ENCODE data around the gene ABO. TPM values are rescaled to one million over a fixed set of nuclear protein-coding genes. Genes with fewer than 3 reads are reported as not detected.
"Not testable (repeated sequence)": the region's sequence is repeated elsewhere in the genome, so short reads cannot be mapped to it uniquely, and the experiment has no call there.

Gene ABO
- total RNA-seq, 6 experiments from 2014 or later: not detected

GRCh38 chr9:133207540-133208170, 67.3 kb downstream of the ABO start:
- H3K4me3 Mint-ChIP-seq: no peak overlapping the region
- H3K27ac Mint-ChIP-seq: no peak overlapping the region
- TF ChIP-seq, protein P1, sequence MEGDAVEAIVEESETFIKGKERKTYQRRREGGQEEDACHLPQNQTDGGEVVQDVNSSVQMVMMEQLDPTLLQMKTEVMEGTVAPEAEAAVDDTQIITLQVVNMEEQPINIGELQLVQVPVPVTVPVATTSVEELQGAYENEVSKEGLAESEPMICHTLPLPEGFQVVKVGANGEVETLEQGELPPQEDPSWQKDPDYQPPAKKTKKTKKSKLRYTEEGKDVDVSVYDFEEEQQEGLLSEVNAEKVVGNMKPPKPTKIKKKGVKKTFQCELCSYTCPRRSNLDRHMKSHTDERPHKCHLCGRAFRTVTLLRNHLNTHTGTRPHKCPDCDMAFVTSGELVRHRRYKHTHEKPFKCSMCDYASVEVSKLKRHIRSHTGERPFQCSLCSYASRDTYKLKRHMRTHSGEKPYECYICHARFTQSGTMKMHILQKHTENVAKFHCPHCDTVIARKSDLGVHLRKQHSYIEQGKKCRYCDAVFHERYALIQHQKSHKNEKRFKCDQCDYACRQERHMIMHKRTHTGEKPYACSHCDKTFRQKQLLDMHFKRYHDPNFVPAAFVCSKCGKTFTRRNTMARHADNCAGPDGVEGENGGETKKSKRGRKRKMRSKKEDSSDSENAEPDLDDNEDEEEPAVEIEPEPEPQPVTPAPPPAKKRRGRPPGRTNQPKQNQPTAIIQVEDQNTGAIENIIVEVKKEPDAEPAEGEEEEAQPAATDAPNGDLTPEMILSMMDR (IDR thresholded peaks at IDR 0.05): no peak
- H3K36me3 Mint-ChIP-seq (ENCODE audit: low read depth): no peaks in the 10 kb centered on the region
- DNase-seq: no peak
- H3K4me1 Mint-ChIP-seq (ENCODE audit: low read depth): no peaks in the 10 kb centered on the region
- H3K27me3 Mint-ChIP-seq (ENCODE audit: insufficient read depth): peaks cover 22% of the 10 kb centered on the region
- no peaks in the 10 kb centered on the region for H3K9me3 Mint-ChIP-seq

DNA sequence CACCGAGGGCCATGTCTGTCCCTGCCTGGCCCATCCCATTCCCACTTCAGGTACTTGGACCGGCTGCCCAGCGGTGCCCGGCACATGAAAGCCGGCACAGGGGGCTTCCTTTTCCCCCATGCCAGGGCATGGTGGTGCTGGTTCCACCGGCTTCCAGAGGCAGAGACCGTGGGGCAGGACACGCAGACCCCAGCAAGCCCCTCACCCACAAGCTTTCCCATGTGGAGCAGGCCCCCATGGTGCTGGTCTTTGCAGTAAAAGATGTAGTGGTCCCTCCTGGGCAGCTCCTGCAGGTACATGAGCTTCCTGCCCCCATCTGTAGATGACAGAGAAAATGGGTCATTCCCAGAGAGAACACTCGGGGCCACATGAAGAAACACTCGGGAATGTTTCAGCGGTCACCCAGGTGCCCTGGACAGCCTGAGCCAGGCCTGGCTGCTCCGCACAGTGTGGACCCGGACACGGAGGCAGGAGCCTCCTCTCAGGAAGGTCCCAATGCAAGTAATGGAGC, 67.9 kb downstream of the ABO start:
- H3K36me3 Mint-ChIP-seq (ENCODE audit: low read depth): no peaks in the 10 kb centered on the region

GRCh38 chr9:133205996-133206931, 68.7 kb downstream of the ABO start:
- H3K27me3 Mint-ChIP-seq (ENCODE audit: insufficient read depth): peaks cover 30% of the 10 kb centered on the region
- H3K4me1 Mint-ChIP-seq (ENCODE audit: low read depth): no peaks in the 10 kb centered on the region
- H3K4me3 Mint-ChIP-seq: no peak overlapping the region
- no peaks in the 10 kb centered on the region for H3K36me3 Mint-ChIP-seq (ENCODE audit: low read depth)
- no peak overlapping the region for H3K27ac Mint-ChIP-seq
- H3K9me3 Mint-ChIP-seq: no peaks in the 10 kb centered on the region
- no peak for DNase-seq
- TF ChIP-seq, protein P1 (IDR thresholded peaks at IDR 0.05): no peak

More for the DNA sequence above, 67.9 kb downstream of the ABO start:
- no peak overlapping the region for H3K4me3 Mint-ChIP-seq
- TF ChIP-seq, protein P1 (IDR thresholded peaks at IDR 0.05): no peak
- no peaks in the 10 kb centered on the region for H3K4me1 Mint-ChIP-seq (ENCODE audit: low read depth)
- H3K27me3 Mint-ChIP-seq (ENCODE audit: insufficient read depth): peaks cover 24% of the 10 kb centered on the region
- DNase-seq: no peak
- H3K27ac Mint-ChIP-seq: no peak overlapping the region
- no peaks in the 10 kb centered on the region for H3K9me3 Mint-ChIP-seq

DNA sequence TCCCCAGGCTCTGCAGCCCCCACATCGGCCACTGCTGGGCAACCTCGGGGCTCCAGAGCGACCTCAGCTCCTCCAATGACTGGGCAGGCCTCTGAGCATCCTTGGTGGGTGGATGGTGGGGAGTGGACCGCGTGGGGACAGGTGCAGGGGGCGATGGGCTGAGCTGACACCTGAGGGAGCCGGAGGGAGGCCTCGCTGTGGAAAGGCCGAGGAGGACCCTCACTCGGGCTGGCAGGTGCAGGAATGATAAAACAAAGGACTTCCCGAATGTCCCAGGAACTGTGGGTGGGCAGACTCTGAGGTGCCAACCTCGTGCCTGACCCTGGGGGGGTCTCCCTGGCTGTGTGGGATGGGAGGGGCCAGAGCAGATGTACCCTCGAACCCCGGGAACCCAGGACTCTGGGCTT, 69.5 kb downstream of the ABO start:
- H3K4me1 Mint-ChIP-seq (ENCODE audit: low read depth); DNase-seq; H3K36me3 Mint-ChIP-seq (ENCODE audit: low read depth); H3K9me3 Mint-ChIP-seq; H3K27ac Mint-ChIP-seq; H3K4me3 Mint-ChIP-seq: not testable (repeated sequence)
- peaks cover 37% of the 10 kb centered on the region for H3K27me3 Mint-ChIP-seq (ENCODE audit: insufficient read depth)

Other genes with a start within 250 kb of the ABO start
- 10 to 100 TPM; 34.5 to 40.2 (median 38.4) TPM for gene GTF3C5, start 244.2 kb downstream of the ABO start, total RNA-seq (2021; fragmentation: NEBNext Ultra II Directional; extraction: Animal tissue kit (Norgen Biotek cat#: 25700))
- gene CEL, start 213.2 kb downstream of the ABO start, total RNA-seq (2021; fragmentation: NEBNext Ultra II Directional; extraction: Animal tissue kit (Norgen Biotek cat#: 25700)): under 1 TPM; 0.25 to 0.60 (median 0.43) TPM
- 10 to 100 TPM; 12.1 to 15.8 (median 14.8) TPM for gene RALGDS, start 154.0 kb downstream of the ABO start, total RNA-seq (2021; fragmentation: NEBNext Ultra II Directional; extraction: Animal tissue kit (Norgen Biotek cat#: 25700))
- 1 to 10 TPM; 1.1 to 2.8 (median 1.7) TPM for gene GBGT1, start 111.3 kb downstream of the ABO start, total RNA-seq (2021; fragmentation: NEBNext Ultra II Directional; extraction: Animal tissue kit (Norgen Biotek cat#: 25700))
- not detected for gene OBP2B, start 66.0 kb downstream of the ABO start, total RNA-seq (2021; fragmentation: NEBNext Ultra II Directional; extraction: Animal tissue kit (Norgen Biotek cat#: 25700))
- 10 to 100 TPM; 11.2 to 19.3 (median 13.5) TPM for gene SURF6, start 61.0 kb upstream of the ABO start, total RNA-seq (2021; fragmentation: NEBNext Ultra II Directional; extraction: Animal tissue kit (Norgen Biotek cat#: 25700))
- gene MED22, start 72.9 kb upstream of the ABO start, total RNA-seq (2021; fragmentation: NEBNext Ultra II Directional; extraction: Animal tissue kit (Norgen Biotek cat#: 25700)): 10 to 100 TPM; 17.9 to 22.3 (median 20.8) TPM
- gene RPL7A, start 73.0 kb upstream of the ABO start, total RNA-seq (2021; fragmentation: NEBNext Ultra II Directional; extraction: Animal tissue kit (Norgen Biotek cat#: 25700)): 1,000 to 10,000 TPM; 2,011 to 2,156 (median 2,046) TPM
- gene SURF1, start 81.3 kb upstream of the ABO start, total RNA-seq (2021; fragmentation: NEBNext Ultra II Directional; extraction: Animal tissue kit (Norgen Biotek cat#: 25700)): 10 to 100 TPM; 25.3 to 29.1 (median 26.8) TPM
- gene SURF2, start 81.3 kb upstream of the ABO start, total RNA-seq (2021; fragmentation: NEBNext Ultra II Directional; extraction: Animal tissue kit (Norgen Biotek cat#: 25700)): 10 to 100 TPM; 16.6 to 20.9 (median 18.2) TPM
- gene SURF4, start 100.9 kb upstream of the ABO start, total RNA-seq (2021; fragmentation: NEBNext Ultra II Directional; extraction: Animal tissue kit (Norgen Biotek cat#: 25700)): 100 to 1,000 TPM; 406 to 474 (median 417) TPM
- 1 to 10 TPM in 2 of 6 experiments, under 1 TPM in 4; 0.46 to 1.4 (median 0.68) TPM for gene STKLD1, start 101.2 kb upstream of the ABO start, total RNA-seq (2021; fragmentation: NEBNext Ultra II Directional; extraction: Animal tissue kit (Norgen Biotek cat#: 25700))
- gene REXO4, start 142.8 kb upstream of the ABO start, total RNA-seq (2021; fragmentation: NEBNext Ultra II Directional; extraction: Animal tissue kit (Norgen Biotek cat#: 25700)): 10 to 100 TPM; 20.4 to 26.3 (median 23.5) TPM
- gene ADAMTS13, start 147.2 kb upstream of the ABO start, total RNA-seq (2021; fragmentation: NEBNext Ultra II Directional; extraction: Animal tissue kit (Norgen Biotek cat#: 25700)): 1 to 10 TPM in 1 of 6 experiments, under 1 TPM in 5; 0.41 to 1.2 (median 0.74) TPM
- 1 to 10 TPM; 5.0 to 9.1 (median 6.7) TPM for gene CACFD1, start 184.8 kb upstream of the ABO start, total RNA-seq (2021; fragmentation: NEBNext Ultra II Directional; extraction: Animal tissue kit (Norgen Biotek cat#: 25700))
- 10 to 100 TPM in 5 of 6 experiments, 1 to 10 TPM in 1; 9.4 to 12.6 (median 11.3) TPM for gene SLC2A6, start 203.9 kb upstream of the ABO start, total RNA-seq (2021; fragmentation: NEBNext Ultra II Directional; extraction: Animal tissue kit (Norgen Biotek cat#: 25700))
- gene MYMK, start 249.8 kb upstream of the ABO start, total RNA-seq (2021; fragmentation: NEBNext Ultra II Directional; extraction: Animal tissue kit (Norgen Biotek cat#: 25700)): not detected

Data from HFFc6 (cell line).